MM.1S (cell line): ENCODE measurements around the gene GLYATL3.

Experiments used
- EZH2 ChIP-seq: fragments of 300-600 bp; sonication (generic); optimal IDR thresholded peaks from 2 replicates; pipeline ENCODE3; 2017; ENCODE audit warnings: low read depth, mild to moderate bottlenecking, antibody characterized with exemption, low read length, mixed read lengths
- EZH2phosphoT487 ChIP-seq: fragments of 300-600 bp; sonication (generic); IDR thresholded peaks from 2 replicates; pipeline ENCODE4 v1.6.1; 2018; ENCODE audit warnings: antibody characterized with exemption, low read length
- TF ChIP-seq, protein P1 (sequence below): fragments of 300-600 bp; sonication (generic); IDR thresholded peaks from 2 replicates; pipeline ENCODE4 v1.5.1; 2016; ENCODE audit warnings: antibody characterized with exemption, low read length, mixed read lengths

DNA sequence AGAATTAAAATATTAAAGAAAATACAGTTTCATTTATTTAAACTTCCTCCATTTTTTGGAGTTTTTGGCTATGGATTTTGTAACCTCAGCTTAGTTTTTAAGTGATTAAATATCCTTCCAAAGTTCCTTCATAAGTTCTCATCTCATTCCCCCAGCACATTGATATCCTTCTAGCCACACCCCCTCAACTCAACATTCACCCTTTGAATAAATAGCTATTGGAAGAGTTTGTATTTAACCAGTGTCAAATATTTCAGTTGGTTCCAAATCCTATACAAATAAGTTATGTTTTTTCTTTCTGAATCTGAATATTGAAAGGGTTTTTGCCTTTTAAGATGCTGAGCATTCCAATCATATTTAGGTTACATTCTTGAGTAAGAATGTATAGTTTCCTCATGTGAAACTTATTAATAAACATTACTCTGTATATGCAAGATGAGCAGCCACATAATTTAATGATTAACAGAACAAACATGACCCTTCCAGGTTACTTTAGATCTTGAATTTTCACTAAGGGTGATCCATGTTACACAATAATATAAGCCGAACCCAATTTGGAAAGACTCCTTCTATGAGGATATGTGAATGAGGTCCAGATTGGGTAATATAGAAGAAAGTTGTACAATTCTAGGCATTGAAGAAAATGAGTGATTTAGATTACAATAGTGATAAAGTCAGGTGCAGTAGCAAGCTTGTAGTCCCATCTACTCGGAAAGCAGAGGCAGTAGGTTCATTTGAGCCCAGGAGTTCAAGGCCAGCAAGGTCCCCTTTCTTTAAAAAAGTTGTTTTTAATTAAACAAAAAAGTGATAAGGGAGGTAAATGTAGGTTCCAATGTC is 13.6 kb downstream of the GLYATL3 start:
- TF ChIP-seq, protein P1, sequence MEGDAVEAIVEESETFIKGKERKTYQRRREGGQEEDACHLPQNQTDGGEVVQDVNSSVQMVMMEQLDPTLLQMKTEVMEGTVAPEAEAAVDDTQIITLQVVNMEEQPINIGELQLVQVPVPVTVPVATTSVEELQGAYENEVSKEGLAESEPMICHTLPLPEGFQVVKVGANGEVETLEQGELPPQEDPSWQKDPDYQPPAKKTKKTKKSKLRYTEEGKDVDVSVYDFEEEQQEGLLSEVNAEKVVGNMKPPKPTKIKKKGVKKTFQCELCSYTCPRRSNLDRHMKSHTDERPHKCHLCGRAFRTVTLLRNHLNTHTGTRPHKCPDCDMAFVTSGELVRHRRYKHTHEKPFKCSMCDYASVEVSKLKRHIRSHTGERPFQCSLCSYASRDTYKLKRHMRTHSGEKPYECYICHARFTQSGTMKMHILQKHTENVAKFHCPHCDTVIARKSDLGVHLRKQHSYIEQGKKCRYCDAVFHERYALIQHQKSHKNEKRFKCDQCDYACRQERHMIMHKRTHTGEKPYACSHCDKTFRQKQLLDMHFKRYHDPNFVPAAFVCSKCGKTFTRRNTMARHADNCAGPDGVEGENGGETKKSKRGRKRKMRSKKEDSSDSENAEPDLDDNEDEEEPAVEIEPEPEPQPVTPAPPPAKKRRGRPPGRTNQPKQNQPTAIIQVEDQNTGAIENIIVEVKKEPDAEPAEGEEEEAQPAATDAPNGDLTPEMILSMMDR = no peak
- no peak for TF ChIP-seq EZH2
- no peak for TF ChIP-seq EZH2phosphoT487
